H9 (cell line): Measurements from ENCODE around the gene PYGL. TPM values are rescaled to one million over a fixed set of nuclear protein-coding genes. Genes with fewer than 3 reads are reported as not detected.
"Not testable (repeated sequence)": the region's sequence is repeated elsewhere in the genome, so short reads cannot be mapped to it uniquely, and the experiment has no call there.

Experiments
- DNase-seq: peaks from one replicate; pipeline ENCODE4 v3.0.0-alpha.2; 2017
- H2AFZ ChIP-seq: one replicate; pipeline ENCODE4 v1.6.1; 2013; ENCODE audit warnings: mild to moderate bottlenecking, low read length, control low read depth, moderate library complexity
- H2AK5ac ChIP-seq: 2 replicates; pipeline ENCODE4 v1.6.1; 2013; ENCODE audit warnings: low read length, control low read depth, mixed read lengths; ENCODE audit not compliant: insufficient read length
- H2BK120ac ChIP-seq: one replicate; pipeline ENCODE4 v1.6.1; 2013; ENCODE audit warnings: low read depth, mild to moderate bottlenecking, low read length, control low read depth, inconsistent platforms; ENCODE audit not compliant: poor library complexity, severe bottlenecking
- H2BK12ac ChIP-seq: 2 replicates; pipeline ENCODE4 v1.6.1; 2013; ENCODE audit warnings: low read length, control low read depth, mixed read lengths, low read depth; ENCODE audit not compliant: insufficient read length
- H2BK15ac ChIP-seq: 2 replicates; pipeline ENCODE4 v1.6.1; 2013; ENCODE audit warnings: low read depth, low read length, control low read depth
- H2BK20ac ChIP-seq: one replicate; pipeline ENCODE4 v1.6.1; 2013; ENCODE audit warnings: low read depth, mild to moderate bottlenecking, low read length, control low read depth, inconsistent platforms; ENCODE audit not compliant: poor library complexity, severe bottlenecking
- H2BK5ac ChIP-seq: 2 replicates; pipeline ENCODE4 v1.6.1; 2013; ENCODE audit warnings: low read length, control low read depth, mixed read lengths; ENCODE audit not compliant: insufficient read length
- H3K14ac ChIP-seq: 2 replicates; pipeline ENCODE4 v1.6.1; 2013; ENCODE audit warnings: low read length, control low read depth; ENCODE audit not compliant: insufficient read depth
- H3K18ac ChIP-seq: 2 replicates; pipeline ENCODE4 v1.6.1; 2013; ENCODE audit warnings: low read depth, mild to moderate bottlenecking, mixed read lengths, low read length, control low read depth; ENCODE audit not compliant: insufficient read length
- H3K23ac ChIP-seq: 2 replicates; pipeline ENCODE4 v1.6.1; 2013; ENCODE audit warnings: low read length, control low read depth, mixed read lengths, low read depth; ENCODE audit not compliant: insufficient read length
- H3K23me2 ChIP-seq: 2 replicates; pipeline ENCODE4 v1.6.1; 2013; ENCODE audit warnings: low read depth, mild to moderate bottlenecking, mixed read lengths, low read length, control low read depth; ENCODE audit not compliant: insufficient read length, poor library complexity, severe bottlenecking
- H3K27ac ChIP-seq: 2 replicates; pipeline ENCODE4 v1.5.1; 2013; ENCODE audit warnings: low read length, control low read depth, mixed read lengths, low read depth; ENCODE audit not compliant: insufficient read length
- H3K27me3 ChIP-seq: 2 replicates; pipeline ENCODE4 v1.6.1; 2013; ENCODE audit warnings: low read length, control low read depth, inconsistent platforms; ENCODE audit not compliant: insufficient read depth
- H3K4ac ChIP-seq: 2 replicates; pipeline ENCODE4 v1.6.1; 2013; ENCODE audit warnings: low read depth, mild to moderate bottlenecking, control low read depth, inconsistent platforms, low read length, moderate library complexity
- H3K4me1 ChIP-seq: 2 replicates; pipeline ENCODE4 v1.6.1; 2013; ENCODE audit warnings: low read length, control low read depth, inconsistent platforms; ENCODE audit not compliant: insufficient read depth
- H3K4me2 ChIP-seq: 2 replicates; pipeline ENCODE4 v1.6.1; 2013; ENCODE audit warnings: low read length, control low read depth, mixed read lengths; ENCODE audit not compliant: insufficient read length, insufficient read depth
- H3K56ac ChIP-seq: 2 replicates; pipeline ENCODE4 v1.6.1; 2013; ENCODE audit warnings: low read depth, mild to moderate bottlenecking, mixed read lengths, low read length, control low read depth; ENCODE audit not compliant: insufficient read length
- H3K79me1 ChIP-seq: 2 replicates; pipeline ENCODE4 v1.6.1; 2013; ENCODE audit warnings: low read depth, mild to moderate bottlenecking, moderate library complexity, low read length, control low read depth, inconsistent platforms; ENCODE audit not compliant: insufficient read depth, poor library complexity, severe bottlenecking
- H3K79me2 ChIP-seq: 2 replicates; pipeline ENCODE4 v1.6.1; 2013; ENCODE audit warnings: low read length, control low read depth, inconsistent platforms; ENCODE audit not compliant: insufficient read depth
- H3K9ac ChIP-seq: 2 replicates; pipeline ENCODE4 v1.6.1; 2013; ENCODE audit warnings: low read length, control low read depth, mixed read lengths; ENCODE audit not compliant: insufficient read length; ENCODE audit errors: extremely low read depth
- H3K9me3 ChIP-seq: one replicate; pipeline ENCODE4 v1.6.1; 2013; ENCODE audit warnings: low read depth, low read length, inconsistent platforms; ENCODE audit not compliant: control insufficient read depth
- H3T11ph ChIP-seq: one replicate; pipeline ENCODE4 v1.6.1; 2013; ENCODE audit warnings: mild to moderate bottlenecking, low read length, control low read depth, inconsistent platforms
- H4K20me1 ChIP-seq: one replicate; pipeline ENCODE4 v1.6.1; 2013; ENCODE audit not compliant: control insufficient read depth, insufficient read length, insufficient read depth
- H4K5ac ChIP-seq: 2 replicates; pipeline ENCODE4 v1.6.1; 2013; ENCODE audit warnings: low read depth, mild to moderate bottlenecking, mixed read lengths, low read length, control low read depth; ENCODE audit not compliant: insufficient read length
- H4K8ac ChIP-seq: replicated peaks from 2 replicates; pipeline ENCODE4 v1.6.1; 2013; ENCODE audit warnings: low read length, control low read depth, mixed read lengths, low read depth; ENCODE audit not compliant: insufficient read length
- H4K91ac ChIP-seq: 2 replicates; pipeline ENCODE4 v1.6.1; 2013; ENCODE audit warnings: low read depth, mild to moderate bottlenecking, moderate library complexity, mixed read lengths, low read length, control low read depth; ENCODE audit not compliant: insufficient read length
- H3K27ac Mint-ChIP-seq, 3 experiments: 2 replicates in 2 of 3; 3 replicates in 1 of 3; pipeline ENCODE4 v1.8.0; 2020 to 2021; ENCODE audit warnings: mixed read lengths in 3 of 3, mild to moderate bottlenecking in 1 of 3, moderate library complexity in 1 of 3
- H3K27me3 Mint-ChIP-seq: 2 replicates; pipeline ENCODE4 v1.8.0; 2021; ENCODE audit warnings: low read depth, mild to moderate bottlenecking, moderate library complexity, mixed read lengths
- H3K36me3 Mint-ChIP-seq, 3 experiments: 2 replicates in 2 of 3; 3 replicates in 1 of 3; pipeline ENCODE4 v1.8.0; 2020 to 2021; ENCODE audit warnings: low read depth in 3 of 3, mixed read lengths in 3 of 3; ENCODE audit not compliant: insufficient read depth in 1 of 3
- H3K4me1 Mint-ChIP-seq, 2 experiments: 2 replicates each; pipeline ENCODE4 v1.8.0; 2020; ENCODE audit warnings: mixed read lengths in 2 of 2
- H3K4me3 Mint-ChIP-seq, 2 experiments: 2 replicates in 1 of 2; 3 replicates in 1 of 2; pipeline ENCODE4 v1.8.0; 2020 to 2021; ENCODE audit warnings: mild to moderate bottlenecking in 2 of 2, mixed read lengths in 2 of 2, moderate library complexity in 1 of 2
- H3K9me3 Mint-ChIP-seq, 2 experiments: 2 replicates in 1 of 2; 3 replicates in 1 of 2; pipeline ENCODE4 v1.8.0; 2020; ENCODE audit warnings: mild to moderate bottlenecking in 2 of 2, mixed read lengths in 2 of 2, moderate library complexity in 1 of 2
- CTCF ChIP-seq: fragments of 200-600 bp; sonication (generic); conservative IDR thresholded peaks from 3 replicates; pipeline ENCODE4 v1.8.0; 2021; ENCODE audit warnings: antibody characterized with exemption, mild to moderate bottlenecking
- WGBS: extraction: QIAGEN DNeasy Blood & Tissue Kit; methylation state at CpG from one replicate; pipeline ENCODE4 v1.1.7; 2013; ENCODE audit warnings: missing lambda C conversion rate, low lambda C conversion rate, mixed read lengths; ENCODE audit not compliant: insufficient read length; ENCODE audit errors: extremely low coverage; 5-methylcytosine and 5-hydroxymethylcytosine counted together
- total RNA-seq: library from RNA; stranded (reverse); gene quantifications from 2 replicates; pipeline ENCODE4 v1.2.1, GENCODE V29; 2021

The PYGL gene
- total RNA-seq, 1 experiment from 2014 or later: 53.8 TPM

GRCh38 chr14:50957296-50957695, 13.0 kb upstream of the PYGL start:
- no peak overlapping the region for H2AK5ac ChIP-seq
- H2BK20ac ChIP-seq: no peak overlapping the region
- H4K91ac ChIP-seq: no peak overlapping the region
- no peak overlapping the region for H3T11ph ChIP-seq
- Mint-ChIP-seq H3K27me3 (no peaks in the 10 kb centered on the region), H3K36me3 (peaks cover 0 to 2% (median 0%) of the 10 kb centered on the region in 3 experiments; a peak in 1 of 7 replicates), H3K4me1 (peaks cover 7 to 9% of the 10 kb centered on the region in 2 experiments), H3K4me3 (no peak overlapping the region), H3K27ac (no peak overlapping the region), H3K9me3 (peaks cover 2 to 3% of the 10 kb centered on the region in 2 experiments; a peak in 3 of 5 replicates)
- no peak overlapping the region for H3K56ac ChIP-seq
- no peak overlapping the region for H2BK15ac ChIP-seq
- no CpG with 5 or more reads among the region's 3 CpGs for WGBS
- no peak overlapping the region for H4K5ac ChIP-seq
- no peaks in the 10 kb centered on the region for H3K23me2 ChIP-seq
- no peaks in the 10 kb centered on the region for H3K9me3 ChIP-seq
- H4K20me1 ChIP-seq: no peaks in the 10 kb centered on the region
- no peaks in the 10 kb centered on the region for H3K27me3 ChIP-seq
- H3K79me2 ChIP-seq: no peaks in the 10 kb centered on the region
- H3K4me2 ChIP-seq: no peak overlapping the region
- no peaks in the 10 kb centered on the region for H3K79me1 ChIP-seq
- no peak overlapping the region for H3K23ac ChIP-seq
- H3K4ac ChIP-seq: no peak overlapping the region
- no peak overlapping the region for H3K9ac ChIP-seq
- no peak for TF ChIP-seq CTCF
- no peak overlapping the region for H4K8ac ChIP-seq
- no peak overlapping the region for H2BK12ac ChIP-seq
- no peak overlapping the region for H2BK120ac ChIP-seq
- H3K4me1 ChIP-seq: no peaks in the 10 kb centered on the region; the same call in 1 of the 2 replicates
- no peak overlapping the region for H2BK5ac ChIP-seq
- no peak overlapping the region for H2AFZ ChIP-seq
- no peak for DNase-seq
- no peak overlapping the region for H3K27ac ChIP-seq
- H3K14ac ChIP-seq: no peak overlapping the region
- H3K18ac ChIP-seq: no peak overlapping the region

DNA sequence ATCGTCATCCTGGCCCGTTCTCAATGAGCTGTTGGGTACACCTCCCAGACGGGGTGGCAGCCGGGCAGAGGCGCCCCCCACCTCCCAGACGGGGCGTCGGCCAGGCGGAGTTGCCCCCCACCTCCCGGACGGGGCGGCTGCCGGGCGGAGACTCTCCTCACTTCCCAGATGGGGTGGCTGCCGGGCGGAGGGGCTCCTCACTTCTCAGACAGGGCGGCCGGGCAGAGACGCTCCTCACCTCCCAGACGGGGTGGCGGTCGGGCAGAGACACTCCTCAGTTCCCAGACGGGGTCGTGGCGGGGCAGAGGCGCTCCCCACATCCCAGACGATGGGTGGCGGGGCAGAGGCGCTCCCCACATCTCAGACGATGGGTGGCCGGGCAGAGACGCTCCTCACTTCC, 12.1 kb upstream of the PYGL start:
- not testable (repeated sequence) for H3T11ph ChIP-seq, H3K23ac ChIP-seq, H3K27me3 ChIP-seq, H3K9ac ChIP-seq, DNase-seq, H4K20me1 ChIP-seq, H3K9me3 ChIP-seq, H2AFZ ChIP-seq, H3K4me2 ChIP-seq, H3K27ac Mint-ChIP-seq, H3K4me1 ChIP-seq, H3K4ac ChIP-seq, H3K27ac ChIP-seq, H3K4me3 Mint-ChIP-seq, H2BK15ac ChIP-seq, H3K27me3 Mint-ChIP-seq, H3K79me2 ChIP-seq, H4K8ac ChIP-seq, H2BK5ac ChIP-seq, H4K5ac ChIP-seq, H2BK12ac ChIP-seq, H3K9me3 Mint-ChIP-seq, H2AK5ac ChIP-seq, H3K18ac ChIP-seq, H3K36me3 Mint-ChIP-seq, H4K91ac ChIP-seq, H3K56ac ChIP-seq, H3K14ac ChIP-seq, H3K23me2 ChIP-seq, H2BK120ac ChIP-seq, H2BK20ac ChIP-seq, H3K79me1 ChIP-seq
- no CpG with 5 or more reads among the region's 32 CpGs for whole genome bisulfite sequencing
- peaks cover 9 to 16% of the 10 kb centered on the region in 2 experiments for H3K4me1 Mint-ChIP-seq
